ENCODE measurements around the gene ISX.

GRCh38 chr22:35089139-35089538 lies 23.2 kb downstream of the ISX start:
- TF ChIP-seq GATA2 (IDR thresholded peaks at IDR 0.05; ENCODE audit: low read depth, low read length) (no peak), GATA3 (IDR thresholded peaks at IDR 0.05; ENCODE audit: low read depth, low read length) (no peak)

All from SH-SY5Y (cell line).